Thoracic aorta (tissue), 2 donors: ENCODE data around the gene TREX2. TPM values are rescaled to one million over a fixed set of nuclear protein-coding genes. Genes with fewer than 3 reads are reported as not detected.

Experiments used
- ATAC-seq: fragments of 150-250 bp; one replicate; pipeline ENCODE4 v1.8.0; 2017; ENCODE audit warnings: low read depth; ENCODE audit not compliant: insufficient number of reproducible peaks, low FRiP score
- DNase-seq: peaks from one replicate; pipeline ENCODE4 v3.0.0-alpha.2; 2020; ENCODE audit warnings: low spot score
- H3K27ac ChIP-seq, 2 donors: fragments of 200-600 bp; sonication (generic); 1 replicate in 1 of 2; 2 replicates in 1 of 2; pipeline ENCODE4 v1.5.1; 2016; ENCODE audit warnings: mild to moderate bottlenecking in 2 of 2, moderate library complexity in 2 of 2
- H3K27me3 ChIP-seq: fragments of 200-600 bp; sonication (generic); replicated peaks from 2 replicates; pipeline ENCODE4 v1.6.0; 2016; ENCODE audit warnings: mild to moderate bottlenecking; ENCODE audit not compliant: insufficient read depth
- H3K36me3 ChIP-seq: fragments of 200-600 bp; sonication (generic); one replicate; pipeline ENCODE4 v1.5.1; 2016
- H3K4me1 ChIP-seq, 2 donors: fragments of 200-600 bp; sonication (generic); 1 replicate in 1 of 2; 2 replicates in 1 of 2; pipeline versions ENCODE4 v1.5.1 to v1.6.0; 2016; ENCODE audit warnings: low read depth in 2 of 2, mild to moderate bottlenecking in 1 of 2; ENCODE audit not compliant: control insufficient read depth in 1 of 2
- H3K4me3 ChIP-seq: fragments of 200-600 bp; sonication (generic); 2 replicates; pipeline ENCODE4 v1.5.1; 2016; ENCODE audit warnings: mild to moderate bottlenecking
- H3K9me3 ChIP-seq: fragments of 200-600 bp; sonication (generic); 2 replicates; pipeline ENCODE4 v1.5.1; 2016
- CTCF ChIP-seq: fragments of 200-600 bp; sonication (generic); IDR thresholded peaks from one replicate; pipeline ENCODE4 v1.5.1; 2019; ENCODE audit warnings: antibody characterized with exemption
- total RNA-seq, 2 donors: library from RNA; depleted of rRNA; stranded (reverse); fragments of >200 nt; gene quantifications; one replicate each; pipeline versions ENCODE4 v1.1.0 to v1.2.3, GENCODE V29; 2016

Gene TREX2
- total RNA-seq, 2 donors from 2014 or later, result 22.1 to 24.8 TPM

GRCh38 chrX:153395613-153396319 is 50.1 kb downstream of the TREX2 start:
- Histone ChIP-seq H3K4me3 (no peak overlapping the region), H3K27me3 (no peaks in the 10 kb centered on the region), H3K27ac (no peak overlapping the region), H3K4me1 (no peaks in the 10 kb centered on the region), H3K36me3 (no peaks in the 10 kb centered on the region), H3K9me3 (no peaks in the 10 kb centered on the region)
- no peak for TF ChIP-seq CTCF
- ATAC-seq, result no peak
- no peak for DNase-seq

- DNase-seq, result no peak
Observed at GRCh38 chrX:153394612-153395011, 51.2 kb downstream of the TREX2 start.

More at GRCh38 chrX:153394612-153395011, 51.2 kb downstream of the TREX2 start:
- Histone ChIP-seq H3K4me3 (no peak overlapping the region), H3K4me1 (no peaks in the 10 kb centered on the region), H3K36me3 (no peaks in the 10 kb centered on the region), H3K27me3 (no peaks in the 10 kb centered on the region), H3K27ac (no peak overlapping the region), H3K9me3 (no peaks in the 10 kb centered on the region)
- no peak for ATAC-seq
- TF ChIP-seq CTCF, result no peak

Other genes with a start within 250 kb of the TREX2 start
- not detected for gene PNMA6F, start 124.3 kb downstream of the TREX2 start, total RNA-seq
- gene ZNF275, start 111.9 kb downstream of the TREX2 start, total RNA-seq, result 10 to 100 TPM; 14.5 to 17.1 TPM
- not detected for gene PNMA6E, start 44.7 kb downstream of the TREX2 start, total RNA-seq
- gene ZFP92, start 34.6 kb downstream of the TREX2 start, total RNA-seq, result 1 to 10 TPM in 1 of 2 donors, under 1 TPM in 1; 0.95 to 1.2 TPM
- 100 to 1,000 TPM; 111 TPM for gene HAUS7, start 24.5 kb upstream of the TREX2 start, total RNA-seq
- gene BGN, start 48.9 kb upstream of the TREX2 start, total RNA-seq, result 1,000 to 10,000 TPM; 1,777 to 1,907 TPM
- under 1 TPM; 0.68 to 0.85 TPM for gene ATP2B3, start 71.6 kb upstream of the TREX2 start, total RNA-seq
- gene CCNQ, start 153.1 kb upstream of the TREX2 start, total RNA-seq, result 10 to 100 TPM; 27.2 to 36.3 TPM
- gene DUSP9, start 201.1 kb upstream of the TREX2 start, total RNA-seq, result not detected
- gene PNCK, start 227.8 kb upstream of the TREX2 start, total RNA-seq, result 1 to 10 TPM; 1.2 to 3.2 TPM
- gene SLC6A8, start 241.9 kb upstream of the TREX2 start, total RNA-seq, result 10 to 100 TPM; 16.8 to 16.9 TPM